Lung (tissue), 12 donors: ENCODE data around the gene LDLR. TPM values are rescaled to one million over a fixed set of nuclear protein-coding genes. Genes with fewer than 3 reads are reported as not detected.
A peak's percentile ranks its signal among the peaks of the same experiment; 100 is the strongest.

Source experiments
- ATAC-seq: fragments of 200-7000 bp; cut with Tn5 transposase; one replicate; pipeline ENCODE4 v1.9.1; 2020; ENCODE audit warnings: moderate number of reproducible peaks; ENCODE audit not compliant: insufficient read depth, low FRiP score
- DNase-seq, 3 donors: peaks; one replicate each; pipeline ENCODE4 v3.0.0-alpha.2; 2013 to 2017
- H3K27ac ChIP-seq, 2 donors: one replicate each; pipeline ENCODE4 v1.5.1; 2013; ENCODE audit warnings: mild to moderate bottlenecking in 2 of 2, moderate library complexity in 2 of 2, control low read depth in 1 of 2, inconsistent platforms in 1 of 2, low read depth in 1 of 2, low read length in 1 of 2
- H3K27me3 ChIP-seq, 3 donors: one replicate each; pipeline ENCODE4 v1.5.1; 2013; ENCODE audit warnings: low read length in 2 of 3; ENCODE audit not compliant: control insufficient read depth in 3 of 3, insufficient read depth in 3 of 3
- H3K36me3 ChIP-seq, 4 donors: one replicate each; pipeline ENCODE4 v1.5.1; 2013; ENCODE audit warnings: low read length in 4 of 4, mild to moderate bottlenecking in 1 of 4, moderate library complexity in 1 of 4; ENCODE audit not compliant: control insufficient read depth in 4 of 4, insufficient read depth in 4 of 4
- H3K4me1 ChIP-seq, 5 donors: one replicate each; pipeline ENCODE4 v1.5.1; 2013; ENCODE audit warnings: low read length in 5 of 5, mild to moderate bottlenecking in 2 of 5, moderate library complexity in 1 of 5; ENCODE audit not compliant: control insufficient read depth in 5 of 5, insufficient read depth in 5 of 5
- H3K4me3 ChIP-seq: one replicate; pipeline ENCODE4 v1.5.1; 2013; ENCODE audit warnings: mild to moderate bottlenecking, control low read depth, moderate library complexity
- H3K9ac ChIP-seq, 2 donors: one replicate each; pipeline ENCODE4 v1.5.1; 2013; ENCODE audit warnings: low read length in 2 of 2, control low read depth in 1 of 2; ENCODE audit not compliant: insufficient read depth in 1 of 2
- H3K9me3 ChIP-seq, 4 donors: one replicate each; pipeline ENCODE4 v1.5.1; 2013; ENCODE audit warnings: low read length in 3 of 4, mild to moderate bottlenecking in 1 of 4, moderate library complexity in 1 of 4; ENCODE audit not compliant: control insufficient read depth in 4 of 4, insufficient read depth in 3 of 4
- WGBS, 2 donors: extraction: QIAGEN DNeasy Blood & Tissue Kit; methylation state at CpG; one replicate each; pipeline ENCODE4 v1.1.7; 2013; 5-methylcytosine and 5-hydroxymethylcytosine counted together
- polyA plus RNA-seq, 2 donors: library from polyadenylated mRNA; stranded (reverse); fragments of 200-250 nt; gene quantifications; one replicate each; pipeline ENCODE4 v1.2.1, GENCODE V29; 2013
- total RNA-seq, 2 donors: library from RNA; depleted of rRNA in 1 of 2; stranded (reverse); fragments of >200 nt in 1 of 2; gene quantifications; one replicate each; pipeline ENCODE4 v1.2.1, GENCODE V29; 2014 to 2021
- TF ChIP-seq, protein P1 (sequence below): IDR thresholded peaks from 2 replicates; pipeline ENCODE4 v1.5.1; 2012; ENCODE audit warnings: mild to moderate bottlenecking; ENCODE audit errors: control extremely low read depth, extremely low read depth
- donor health status: control.
- donor health status: control.
- donor health status: Bipolar disorder and iron deficiency.
- donor health status: healthy.
- donor health status: DM: yes; HTN: yes; CAD: no.

LDLR gene
- total and polyA plus RNA-seq, 4 donors = 52.1 to 271 (median 201) TPM

DNA sequence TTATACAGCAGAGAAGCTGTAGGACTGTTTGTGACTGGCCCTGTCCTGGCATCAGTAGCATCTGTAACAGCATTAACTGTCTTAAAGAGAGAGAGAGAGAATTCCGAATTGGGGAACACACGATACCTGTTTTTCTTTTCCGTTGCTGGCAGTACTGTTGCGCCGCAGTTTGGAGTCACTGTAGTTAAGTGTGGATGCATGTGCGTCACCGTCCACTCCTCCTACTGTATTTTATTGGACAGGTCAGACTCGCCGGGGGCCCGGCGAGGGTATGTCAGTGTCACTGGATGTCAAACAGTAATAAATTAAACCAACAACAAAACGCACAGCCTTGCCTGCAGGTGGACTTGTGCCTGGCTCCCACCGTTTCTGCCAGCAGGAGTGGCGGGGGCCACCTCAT, 27.3 kb upstream of the LDLR start:
- Histone ChIP-seq H3K9me3 (peaks cover 0 to 1% (median 0%) of the 10 kb centered on the region in 4 donors), H3K27ac (no peak overlapping the region), H3K4me3 (no peak overlapping the region), H3K27me3 (no peaks in the 10 kb centered on the region), H3K36me3 (peaks cover 10 to 38% (median 30%) of the 10 kb centered on the region in 4 donors), H3K4me1 (no peaks in the 10 kb centered on the region), H3K9ac (no peak overlapping the region)
- TF ChIP-seq, protein P1, sequence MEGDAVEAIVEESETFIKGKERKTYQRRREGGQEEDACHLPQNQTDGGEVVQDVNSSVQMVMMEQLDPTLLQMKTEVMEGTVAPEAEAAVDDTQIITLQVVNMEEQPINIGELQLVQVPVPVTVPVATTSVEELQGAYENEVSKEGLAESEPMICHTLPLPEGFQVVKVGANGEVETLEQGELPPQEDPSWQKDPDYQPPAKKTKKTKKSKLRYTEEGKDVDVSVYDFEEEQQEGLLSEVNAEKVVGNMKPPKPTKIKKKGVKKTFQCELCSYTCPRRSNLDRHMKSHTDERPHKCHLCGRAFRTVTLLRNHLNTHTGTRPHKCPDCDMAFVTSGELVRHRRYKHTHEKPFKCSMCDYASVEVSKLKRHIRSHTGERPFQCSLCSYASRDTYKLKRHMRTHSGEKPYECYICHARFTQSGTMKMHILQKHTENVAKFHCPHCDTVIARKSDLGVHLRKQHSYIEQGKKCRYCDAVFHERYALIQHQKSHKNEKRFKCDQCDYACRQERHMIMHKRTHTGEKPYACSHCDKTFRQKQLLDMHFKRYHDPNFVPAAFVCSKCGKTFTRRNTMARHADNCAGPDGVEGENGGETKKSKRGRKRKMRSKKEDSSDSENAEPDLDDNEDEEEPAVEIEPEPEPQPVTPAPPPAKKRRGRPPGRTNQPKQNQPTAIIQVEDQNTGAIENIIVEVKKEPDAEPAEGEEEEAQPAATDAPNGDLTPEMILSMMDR = no peak
- DNase-seq (no peak), ATAC-seq (no peak)
- 92 to 93% methylated on average over 14 of the region's 14 CpGs for WGBS, 2 donors

DNA sequence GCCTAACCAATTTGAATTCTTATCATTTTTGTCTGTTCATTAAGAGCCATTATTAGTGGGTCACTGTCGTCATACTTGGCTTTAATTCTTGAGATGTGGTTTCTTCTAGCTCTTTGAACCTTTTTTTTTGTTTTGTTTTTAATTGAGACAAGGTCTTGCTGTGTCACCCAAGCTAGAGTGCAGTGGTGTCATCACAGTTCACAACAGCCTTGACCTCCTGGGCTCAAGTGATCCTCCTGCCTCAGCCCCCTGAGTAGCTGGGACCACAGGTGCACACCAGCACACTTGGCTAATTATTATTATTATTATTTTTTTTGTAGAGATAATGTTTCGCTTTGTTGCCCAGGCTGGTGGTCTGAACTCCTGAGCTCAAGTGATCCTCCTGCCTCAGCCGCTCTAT, 25.8 kb upstream of the LDLR start:
- H3K9ac ChIP-seq = no peak overlapping the region
- WGBS, 2 donors = 82 to 86% methylated on average over 3 of the region's 3 CpGs
- no peaks in the 10 kb centered on the region for H3K4me1 ChIP-seq
- H3K36me3 ChIP-seq = peaks cover 7 to 36% (median 26%) of the 10 kb centered on the region in 4 donors
- H3K4me3 ChIP-seq = no peak overlapping the region
- DNase-seq = no peak
- no peak overlapping the region for H3K27ac ChIP-seq
- H3K27me3 ChIP-seq = no peaks in the 10 kb centered on the region
- no peak for ATAC-seq
- H3K9me3 ChIP-seq = peaks cover 0 to 5% (median 0%) of the 10 kb centered on the region in 4 donors
- TF ChIP-seq, protein P1 = no peak

DNA sequence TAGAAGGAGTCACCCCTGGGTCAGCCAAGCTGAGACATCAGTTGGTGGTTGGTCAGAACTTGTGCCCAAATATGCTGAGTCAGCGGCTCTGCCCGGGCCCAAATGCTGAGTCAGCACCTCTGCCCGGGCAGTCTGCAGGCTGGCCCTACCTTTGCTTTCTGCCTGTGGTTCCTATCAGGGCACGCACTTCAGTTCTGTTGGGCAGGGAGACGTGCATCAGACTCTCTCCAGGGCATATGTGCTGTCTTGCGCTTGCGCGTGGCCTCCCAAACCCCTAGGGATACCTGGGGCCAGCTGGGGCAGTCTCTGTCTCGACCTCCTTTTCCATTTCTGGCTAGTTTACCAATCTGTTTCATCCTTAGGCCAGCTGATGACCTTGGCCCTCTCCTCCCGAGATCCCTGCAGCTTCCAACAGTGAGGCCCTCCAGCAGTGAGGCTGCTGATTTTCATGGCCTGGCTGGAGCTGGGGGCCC, 24.4 kb upstream of the LDLR start:
- DNase-seq (no peak), ATAC-seq (no peak)
- Histone ChIP-seq H3K9ac (no peak overlapping the region), H3K36me3 (peaks cover 7 to 30% (median 19%) of the 10 kb centered on the region in 4 donors), H3K9me3 (peaks cover 0 to 6% (median 0%) of the 10 kb centered on the region in 4 donors), H3K4me3 (no peak overlapping the region), H3K27me3 (no peaks in the 10 kb centered on the region), H3K4me1 (no peaks in the 10 kb centered on the region), H3K27ac (no peak overlapping the region)
- WGBS, 2 donors = 76 to 80% methylated on average over 10 of the region's 10 CpGs
- TF ChIP-seq, protein P1 = no peak

DNA sequence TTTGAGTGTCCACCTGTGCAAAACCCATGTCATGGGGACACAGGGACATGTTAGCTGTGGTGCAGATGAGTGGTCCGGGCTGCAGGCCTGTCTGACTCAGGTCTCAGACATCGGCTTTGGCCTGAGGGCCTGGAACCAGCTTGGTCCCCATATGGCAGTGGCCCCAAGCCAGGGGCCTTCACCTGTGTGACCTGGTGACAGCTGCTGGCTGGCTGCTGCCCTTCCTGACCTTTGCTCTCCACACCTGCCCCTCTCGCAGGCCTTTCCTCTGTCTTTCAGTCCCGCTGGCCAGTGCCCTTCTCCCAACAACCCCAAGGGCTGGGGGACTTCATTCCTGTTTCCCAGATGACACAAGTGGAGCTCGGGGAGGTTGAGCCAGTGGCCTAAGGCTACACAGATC, 22.9 kb upstream of the LDLR start:
- no peak for DNase-seq
- 96 to 98% methylated on average over 5 of the region's 5 CpGs for WGBS, 2 donors
- Histone ChIP-seq H3K27ac (peak overlapping the region in 1 of 2 donors; percentile 3), H3K9ac (no peak overlapping the region), H3K4me1 (no peaks in the 10 kb centered on the region), H3K36me3 (peaks cover 0 to 27% (median 13%) of the 10 kb centered on the region in 4 donors), H3K4me3 (no peak overlapping the region), H3K9me3 (peaks cover 0 to 6% (median 0%) of the 10 kb centered on the region in 4 donors), H3K27me3 (no peaks in the 10 kb centered on the region)
- TF ChIP-seq, protein P1 = no peak
- no peak for ATAC-seq
